Endothelial cell of umbilical vein (primary cell): Measurements from ENCODE around the gene RPL36A. TPM values are rescaled to one million over a fixed set of nuclear protein-coding genes. Genes with fewer than 3 reads are reported as not detected.
A peak's percentile ranks its signal among the peaks of the same experiment; 100 is the strongest.

Experiments used
- BruUV-seq: library from RNA; stranded (reverse); fragments of 400-500 nt; replicated peaks from 2 replicates; lab custom pipeline; 2021; lab: Mats Ljungman, UMichigan
- CTCF ChIA-PET: fragments of 300-600, 350-600 bp; sonication (Branson Sonifier 250); formaldehyde crosslinking; loops from one replicate; lab custom pipeline; 2021; ENCODE audit warnings: antibody characterized with exemption, inconsistent platforms; lab: Charles Lee
- POLR2A ChIA-PET: fragments of 300-600, 350-600 bp; sonication (Branson Sonifier 250); formaldehyde crosslinking; loops from one replicate; lab custom pipeline; 2021; ENCODE audit warnings: antibody characterized with exemption, inconsistent platforms; lab: Charles Lee
- DNase-seq: peaks from one replicate; pipeline ENCODE4 v3.0.0-alpha.2; 2011; ENCODE audit warnings: low read depth, low spot score
- FAIRE-seq: peaks from 2 replicates; lab custom pipeline; 2011; peaks lifted over from hg19 to GRCh38; lab: Jason Lieb, UNC
- H2AFZ ChIP-seq: 2 replicates; pipeline ENCODE4 v1.6.0; 2012; ENCODE audit warnings: low read depth, low read length, control low read depth, inconsistent platforms
- H3K27ac ChIP-seq: 2 replicates; pipeline ENCODE4 v1.5.1; 2011; ENCODE audit warnings: low read depth, mild to moderate bottlenecking, control low read depth, low read length, moderate library complexity; ENCODE audit not compliant: insufficient read depth
- H3K27me3 ChIP-seq, 2 experiments: 2 replicates each; pipeline versions ENCODE4 v1.6.0 to v1.6.1; 2011; ENCODE audit warnings: low read length in 2 of 2, mixed read lengths in 1 of 2; ENCODE audit not compliant: control insufficient read depth in 2 of 2, insufficient read depth in 2 of 2
- H3K36me3 ChIP-seq, 2 experiments: 2 replicates in 1 of 2; 3 replicates in 1 of 2; pipeline ENCODE4 v1.5.1; 2011; ENCODE audit warnings: low read length in 2 of 2, mild to moderate bottlenecking in 1 of 2, moderate library complexity in 1 of 2; ENCODE audit not compliant: control insufficient read depth in 2 of 2, insufficient read depth in 2 of 2; ENCODE audit errors: extremely low read depth in 1 of 2
- H3K4me1 ChIP-seq: 3 replicates; pipeline ENCODE4 v1.5.1; 2011; ENCODE audit warnings: mild to moderate bottlenecking, low read length; ENCODE audit not compliant: control insufficient read depth, insufficient read depth; ENCODE audit errors: extremely low read depth
- H3K4me2 ChIP-seq: 2 replicates; pipeline ENCODE4 v1.6.1; 2011; ENCODE audit warnings: low read length, control low read depth, mixed read lengths; ENCODE audit not compliant: insufficient read depth
- H3K4me3 ChIP-seq, 3 experiments: fragments of 200-600 bp in 1 of 3; sonication (generic), shearing (Covaris generic) in 1 of 3; replicated peaks in 1 of 3; 2 replicates each; pipeline ENCODE4 v1.5.1; 2011 to 2016; ENCODE audit warnings: control low read depth in 3 of 3, low read length in 3 of 3, mild to moderate bottlenecking in 2 of 3, inconsistent platforms in 1 of 3, low read depth in 1 of 3, moderate library complexity in 1 of 3; ENCODE audit not compliant: insufficient read depth in 1 of 3
- H3K79me2 ChIP-seq: 2 replicates; pipeline ENCODE4 v1.6.0; 2012; ENCODE audit warnings: low read length, inconsistent platforms; ENCODE audit not compliant: control insufficient read depth, insufficient read depth
- H3K9ac ChIP-seq: replicated peaks from 2 replicates; pipeline ENCODE3; 2011; ENCODE audit warnings: low read length, control low read depth; ENCODE audit not compliant: insufficient read depth; ENCODE audit errors: extremely low read depth
- H3K9me1 ChIP-seq: replicated peaks from 3 replicates; pipeline ENCODE4 v1.6.0; 2011; ENCODE audit warnings: mild to moderate bottlenecking, low read length; ENCODE audit not compliant: control insufficient read depth, insufficient read depth; ENCODE audit errors: extremely low read depth
- H3K9me3 ChIP-seq: replicated peaks from 2 replicates; pipeline ENCODE4 v1.5.1; 2012; ENCODE audit warnings: low read length, inconsistent platforms; ENCODE audit not compliant: control insufficient read depth, insufficient read depth
- H4K20me1 ChIP-seq: replicated peaks from 2 replicates; pipeline ENCODE3; 2011; ENCODE audit warnings: mild to moderate bottlenecking, low read length; ENCODE audit not compliant: control insufficient read depth, insufficient read depth; ENCODE audit errors: extremely low read depth
- EZH2 ChIP-seq: IDR thresholded peaks from 2 replicates; pipeline ENCODE4 v1.6.1; 2012; ENCODE audit warnings: borderline replicate concordance, low read depth, mild to moderate bottlenecking, moderate library complexity, low read length, inconsistent platforms; ENCODE audit not compliant: severe bottlenecking
- FOS ChIP-seq: IDR thresholded peaks from 2 replicates; pipeline ENCODE4 v1.6.1; 2011; ENCODE audit warnings: mild to moderate bottlenecking, low read length, moderate library complexity, borderline replicate concordance; ENCODE audit not compliant: insufficient read depth
- GATA2 ChIP-seq: IDR thresholded peaks from 2 replicates; pipeline ENCODE4 v1.7.0; 2011; ENCODE audit warnings: low read depth, mild to moderate bottlenecking, moderate library complexity, mixed read lengths, low read length; ENCODE audit not compliant: insufficient read length, insufficient read depth
- JUN ChIP-seq: IDR thresholded peaks from 2 replicates; pipeline ENCODE4 v1.6.1; 2011; ENCODE audit warnings: borderline replicate concordance, low read depth; ENCODE audit not compliant: insufficient read length, insufficient read depth
- MYC ChIP-seq: IDR thresholded peaks from one replicate; pipeline ENCODE4 v1.6.1; 2011; ENCODE audit warnings: mild to moderate bottlenecking, low read depth, low read length
- POLR2A ChIP-seq: IDR thresholded peaks from 2 replicates; pipeline ENCODE4 v1.6.1; 2012; ENCODE audit warnings: low read depth, mild to moderate bottlenecking, control low read depth, low read length
- POLR2AphosphoS5 ChIP-seq: IDR thresholded peaks from 2 replicates; pipeline ENCODE4 v1.6.1; 2012; ENCODE audit warnings: low read depth, mild to moderate bottlenecking, control low read depth, low read length, moderate library complexity; ENCODE audit not compliant: insufficient read depth
- dilution Hi-C: fragments of 300-500 bp; cut with MboI; formaldehyde crosslinking; loops from one replicate; pipeline ENCODE4 v1.15.0; 2019; ENCODE audit warnings: low sequenced_read_pairs; ENCODE audit not compliant: extremely low pct_ligation_motif_present
- intact Hi-C: fragments of 100-400 bp; cut with micrococcal nuclease; formaldehyde crosslinking; loops from one replicate; pipeline ENCODE4 v1.10.0; 2022
- polyA plus RNA-seq, 4 experiments: library from polyadenylated mRNA; depleted of rRNA in 3 of 4; stranded (reverse) in 3 of 4; unstranded in 1 of 4; fragments of >200 nt; gene quantifications; 2 replicates each; pipeline versions ENCODE4 v1.2.1 to v1.2.3, GENCODE V29; 2011 to 2012; ENCODE audit warnings: missing spikeins in 1 of 4
- total RNA-seq: library from RNA; stranded (reverse); gene quantifications from 2 replicates; pipeline ENCODE4 v1.2.3, GENCODE V29; 2021
- TF ChIP-seq, protein P1 (sequence below): IDR thresholded peaks from 2 replicates; pipeline ENCODE4 v1.6.1; 2011; ENCODE audit not compliant: insufficient read depth, insufficient read length
- TF ChIP-seq, protein P2 (sequence below), 2 donors: IDR thresholded peaks; 1 replicate in 1 of 2; 2 replicates in 1 of 2; pipeline ENCODE4 v1.5.1; 2011; ENCODE audit warnings: low read length in 2 of 2, mild to moderate bottlenecking in 2 of 2, moderate library complexity in 2 of 2, control low read depth in 1 of 2, inconsistent platforms in 1 of 2, low read depth in 1 of 2; ENCODE audit not compliant: insufficient read depth in 1 of 2; ENCODE audit errors: extremely low read depth in 1 of 2

Gene RPL36A
- total and polyA plus RNA-seq, 2 donors (not counting 3 experiments of a cell fraction or from before 2014, with no cell fraction given): 284 to 1,196 TPM

DNA sequence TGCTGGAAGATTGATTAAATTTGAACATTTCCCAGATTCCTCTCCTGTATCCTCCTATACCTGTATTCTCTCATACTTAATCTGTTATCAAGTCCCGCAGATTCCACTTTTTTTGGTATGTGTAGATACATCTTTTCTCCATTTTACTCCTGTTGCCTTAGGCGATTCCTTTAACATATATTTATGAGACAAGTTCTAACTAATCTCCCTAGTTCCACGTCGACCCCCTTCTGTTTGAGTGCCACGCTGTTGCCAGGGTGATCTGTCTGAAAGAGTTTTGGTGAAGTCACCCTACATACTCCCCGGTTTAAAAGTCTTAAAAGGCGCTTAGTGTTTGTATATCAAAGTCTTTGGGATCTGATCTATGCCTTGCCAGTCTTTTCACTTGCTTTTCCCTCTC is 19.6 kb downstream of the RPL36A start:
- CTCF ChIA-PET: no interaction called here
- Histone ChIP-seq H3K9me1 (no peaks in the 10 kb centered on the region), H2AFZ (no peak overlapping the region), H4K20me1 (no peaks in the 10 kb centered on the region), H3K9ac (peak overlapping the region; percentile 42), H3K4me3 (peak overlapping the region in 1 of 3 experiments; percentile 95), H3K4me1 (peaks cover 12% of the 10 kb centered on the region), H3K27ac (no peak overlapping the region), H3K27me3 (no peaks in the 10 kb centered on the region), H3K36me3 (peaks cover 0 to 2% of the 10 kb centered on the region in 2 experiments), H3K4me2 (peak overlapping the region; percentile 96), H3K79me2 (peaks cover 52% of the 10 kb centered on the region), H3K9me3 (no peaks in the 10 kb centered on the region)
- BruUV-seq: no TSS peak
- FAIRE-seq: no peak
- no peak for DNase-seq
- dilution Hi-C loops: no loop called here
- intact Hi-C loops: no loop called here
- TF ChIP-seq FOS (no peak), JUN (no peak), MYC (no peak), POLR2A (no peak), POLR2AphosphoS5 (no peak), GATA2 (no peak), EZH2 (no peak)
- TF ChIP-seq, protein P1, sequence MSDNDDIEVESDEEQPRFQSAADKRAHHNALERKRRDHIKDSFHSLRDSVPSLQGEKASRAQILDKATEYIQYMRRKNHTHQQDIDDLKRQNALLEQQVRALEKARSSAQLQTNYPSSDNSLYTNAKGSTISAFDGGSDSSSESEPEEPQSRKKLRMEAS: no peak
- TF ChIP-seq, protein P2, sequence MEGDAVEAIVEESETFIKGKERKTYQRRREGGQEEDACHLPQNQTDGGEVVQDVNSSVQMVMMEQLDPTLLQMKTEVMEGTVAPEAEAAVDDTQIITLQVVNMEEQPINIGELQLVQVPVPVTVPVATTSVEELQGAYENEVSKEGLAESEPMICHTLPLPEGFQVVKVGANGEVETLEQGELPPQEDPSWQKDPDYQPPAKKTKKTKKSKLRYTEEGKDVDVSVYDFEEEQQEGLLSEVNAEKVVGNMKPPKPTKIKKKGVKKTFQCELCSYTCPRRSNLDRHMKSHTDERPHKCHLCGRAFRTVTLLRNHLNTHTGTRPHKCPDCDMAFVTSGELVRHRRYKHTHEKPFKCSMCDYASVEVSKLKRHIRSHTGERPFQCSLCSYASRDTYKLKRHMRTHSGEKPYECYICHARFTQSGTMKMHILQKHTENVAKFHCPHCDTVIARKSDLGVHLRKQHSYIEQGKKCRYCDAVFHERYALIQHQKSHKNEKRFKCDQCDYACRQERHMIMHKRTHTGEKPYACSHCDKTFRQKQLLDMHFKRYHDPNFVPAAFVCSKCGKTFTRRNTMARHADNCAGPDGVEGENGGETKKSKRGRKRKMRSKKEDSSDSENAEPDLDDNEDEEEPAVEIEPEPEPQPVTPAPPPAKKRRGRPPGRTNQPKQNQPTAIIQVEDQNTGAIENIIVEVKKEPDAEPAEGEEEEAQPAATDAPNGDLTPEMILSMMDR (IDR thresholded peaks at IDR 0.05; ENCODE audit: extremely low read depth in 1 of 2, insufficient read depth in 1 of 2, low read depth in 1 of 2, low read length in 2 of 2): no peak
- POLR2A ChIA-PET: no interaction called here
